Activated T-helper 1 cell treated with Interleukin-2 at 50 U/mL for 16 hours (primary cell): ENCODE data around the gene GRAMD2A.

Experiments used
- DNase-seq: peaks from one replicate; pipeline ENCODE4 v3.0.0-alpha.2; 2020; ENCODE audit warnings: low read depth

The GRAMD2A gene

DNA sequence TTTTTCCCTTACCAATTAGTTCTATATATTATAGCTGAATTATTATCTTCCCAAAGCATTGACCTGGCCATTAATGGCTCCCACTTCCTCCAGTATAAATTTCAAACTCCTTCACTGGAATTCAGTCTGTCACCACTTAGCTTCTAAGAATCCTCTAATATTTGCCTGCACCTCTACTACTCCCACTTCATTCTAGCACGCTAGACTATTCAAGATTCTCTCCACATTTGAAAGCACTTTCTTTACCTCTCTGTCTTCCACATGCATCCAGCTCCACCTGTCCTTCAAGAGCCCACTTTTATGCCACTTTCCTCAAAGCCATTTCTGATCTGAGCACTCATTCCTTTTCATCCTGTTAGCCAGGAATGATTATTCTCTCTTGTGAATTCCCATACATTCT, 64.4 kb downstream of the GRAMD2A start:
- DNase-seq = no peak

DNA sequence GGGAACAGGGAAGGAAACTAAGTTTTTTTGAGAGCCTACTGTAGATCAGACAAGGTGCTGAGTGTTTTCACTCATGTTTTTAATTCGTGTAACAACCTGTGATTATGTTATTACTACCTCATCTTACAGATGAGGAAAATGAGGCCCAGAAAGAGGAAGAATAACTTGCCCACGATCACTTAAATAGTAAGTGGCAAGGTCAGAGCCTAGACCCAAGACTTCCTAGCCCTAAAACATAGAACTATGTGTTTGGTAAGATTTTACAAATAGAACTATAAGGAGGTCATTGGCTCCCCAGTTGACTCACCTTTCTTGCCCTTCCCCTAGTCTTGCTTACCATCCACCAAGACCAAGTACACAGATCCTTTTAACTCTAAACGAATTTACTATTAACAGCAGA, 65.7 kb downstream of the GRAMD2A start:
- no peak for DNase-seq

DNA sequence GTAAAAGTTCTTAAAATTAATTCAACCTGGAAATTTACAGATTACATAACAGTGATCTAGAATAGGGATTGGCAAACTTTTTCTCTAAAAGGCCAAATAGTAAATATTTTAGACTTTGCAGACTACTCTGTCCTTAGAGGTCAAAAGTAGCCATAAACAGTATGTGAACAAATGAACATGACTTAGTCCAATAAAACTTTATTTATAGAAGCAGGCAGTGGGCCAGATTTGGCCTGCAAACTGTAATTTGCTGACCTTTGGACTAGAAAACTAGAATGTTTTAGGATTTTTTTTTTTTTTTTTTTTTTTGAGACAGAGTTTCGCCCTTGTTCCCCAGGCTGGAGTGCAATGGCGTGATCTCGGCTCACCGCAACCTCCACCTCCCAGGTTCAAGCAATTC, 67.3 kb downstream of the GRAMD2A start:
- DNase-seq = no peak

DNA sequence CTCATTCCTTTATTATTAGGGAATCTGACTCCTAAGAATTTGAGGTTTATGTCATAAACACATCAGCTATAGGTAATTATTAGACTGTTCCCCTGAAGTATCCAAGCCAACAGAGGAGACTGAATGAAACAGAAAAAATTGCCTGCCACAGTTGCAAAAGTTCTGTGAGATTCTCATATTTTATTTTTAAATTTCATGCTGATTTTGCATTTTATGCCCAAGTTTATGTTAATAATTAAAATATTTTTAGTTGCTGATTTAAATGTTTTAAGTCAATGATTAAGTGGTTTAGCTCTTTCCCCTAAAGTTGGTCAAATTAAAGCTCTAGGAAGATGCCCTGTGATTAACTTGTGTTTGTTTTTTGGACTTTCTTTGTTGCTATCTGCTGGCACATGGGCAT, 69.2 kb downstream of the GRAMD2A start:
- DNase-seq = no peak

DNA sequence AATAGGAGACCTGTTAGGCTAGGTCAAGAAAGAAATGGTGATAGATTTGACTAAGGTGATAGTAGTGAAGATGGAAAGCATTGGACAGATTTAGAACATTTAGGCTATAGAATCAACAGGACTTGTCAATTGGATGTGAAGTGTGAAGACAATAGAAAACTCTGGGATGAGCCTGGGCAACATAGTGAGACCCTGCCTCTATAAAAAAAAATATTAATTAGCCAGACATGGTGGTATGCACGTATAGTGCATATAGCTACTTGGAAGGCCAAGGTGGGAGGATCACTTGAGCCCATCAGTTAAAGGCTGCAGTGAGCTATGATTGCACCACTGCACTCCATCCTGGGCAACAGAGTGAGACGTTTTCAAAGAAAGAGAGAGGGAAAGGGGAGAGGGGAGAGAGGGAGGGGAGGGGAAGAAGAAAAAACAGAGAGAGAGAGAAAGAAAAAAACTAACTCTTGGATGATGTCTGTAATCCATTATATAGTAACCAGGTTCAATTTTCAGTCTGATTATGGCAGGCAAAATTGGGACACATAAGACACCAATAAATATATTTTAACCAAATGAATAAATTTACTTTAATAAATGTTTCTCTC, 69.8 kb downstream of the GRAMD2A start:
- DNase-seq = no peak

DNA sequence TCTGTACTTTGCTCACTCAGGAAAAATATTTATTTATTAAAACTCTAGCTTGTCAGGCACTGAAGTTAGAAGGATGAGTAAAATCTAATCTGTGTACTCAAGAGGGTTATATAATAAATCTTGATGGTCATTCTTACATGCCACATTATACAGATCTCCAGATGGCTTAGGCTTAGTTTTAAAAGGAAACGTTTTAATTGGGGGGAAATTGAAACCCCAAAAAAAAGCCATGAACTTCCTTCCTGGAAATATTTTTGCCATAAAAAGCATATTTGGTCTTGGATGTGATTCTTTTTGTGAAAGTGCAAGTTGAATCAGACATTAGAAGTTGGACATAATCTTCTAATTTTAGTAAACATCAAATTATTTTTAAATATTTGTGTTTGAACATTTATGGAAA, 73.4 kb downstream of the GRAMD2A start:
- DNase-seq = no peak

DNA sequence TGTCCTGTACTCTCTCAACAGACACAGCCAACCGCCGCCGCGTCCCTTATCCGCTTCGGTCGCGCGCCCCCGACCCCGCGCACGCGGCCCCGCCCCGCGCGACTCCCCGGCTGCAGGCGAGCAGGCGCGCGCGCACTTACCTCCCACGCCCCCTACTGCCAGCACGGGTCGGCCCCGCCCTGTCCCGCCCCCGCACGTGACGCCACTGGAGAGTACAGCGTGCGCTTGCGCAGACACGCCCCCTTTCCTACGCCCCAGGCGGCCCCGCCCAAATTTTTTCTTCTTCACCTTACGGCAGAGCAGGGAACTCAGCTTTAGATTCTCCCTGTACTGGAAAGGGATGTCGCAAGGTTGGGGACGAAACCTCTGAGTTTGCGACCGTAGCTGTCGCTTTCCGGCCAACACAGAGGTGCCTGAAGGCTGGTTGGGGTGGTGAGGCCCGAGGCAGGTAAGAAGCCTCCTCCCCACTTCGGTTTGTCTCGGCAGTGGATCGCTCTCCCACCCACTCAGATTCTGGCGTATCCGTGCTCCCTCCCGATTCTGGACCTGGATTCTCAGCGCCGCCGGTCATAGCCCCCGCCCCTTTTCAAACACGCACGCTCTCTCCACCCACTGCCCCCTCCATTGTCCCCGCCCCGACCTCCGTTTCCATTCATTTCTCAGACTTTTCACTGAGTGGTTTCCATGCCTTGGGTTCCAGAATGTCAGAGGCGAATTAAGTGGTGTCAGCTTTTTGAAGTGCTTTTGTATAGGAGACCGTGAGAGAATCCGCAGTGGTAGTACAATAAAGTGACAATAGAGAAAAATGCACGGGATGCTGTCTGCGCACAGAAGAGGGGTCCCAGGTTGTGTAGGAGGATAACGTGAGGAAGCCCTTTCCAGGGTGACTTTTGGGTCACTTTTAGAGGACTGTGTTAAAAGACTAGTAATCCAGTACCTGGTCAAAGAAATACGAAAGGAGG, 79.3 kb downstream of the GRAMD2A start, which contains the start of the genes MYO9A and SENP8:
Gene MYO9A (minus strand): TSS at position 134 of the 962 bp plus-strand sequence. CDS start 71,587 bp downstream, outside the sequence.
Gene SENP8 (plus strand): TSS at position 387 of the 962 bp plus-strand sequence. CDS start 21,221 bp downstream, outside the sequence.
- DNase-seq = peak; percentile 99

DNA sequence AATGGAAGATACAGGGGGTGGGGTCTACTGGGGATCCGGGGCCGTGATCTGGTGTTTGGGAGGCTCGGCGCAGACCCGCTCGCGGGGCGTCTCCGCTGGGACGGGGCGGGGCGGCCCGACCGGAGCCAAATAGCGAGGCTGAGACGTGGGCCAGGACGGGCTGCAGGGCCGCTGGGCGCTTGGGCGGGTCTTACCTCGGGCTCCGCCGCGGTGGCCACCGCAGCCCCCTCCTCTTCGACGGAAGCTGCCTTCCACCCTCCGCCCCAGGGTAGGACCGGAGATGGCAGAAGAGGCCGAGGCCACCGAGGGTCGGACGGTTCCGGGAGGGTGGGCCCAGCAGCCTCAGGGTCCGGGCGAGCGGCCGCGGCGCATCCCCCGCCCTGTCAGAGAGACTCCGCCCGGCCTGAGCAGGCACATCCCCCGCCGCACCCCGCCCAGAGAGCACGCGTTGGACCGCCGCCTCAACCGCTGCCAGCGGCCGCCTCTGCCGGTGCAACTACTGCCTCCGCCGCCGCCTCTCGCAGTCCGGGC, 80.0 kb downstream of the GRAMD2A start:
- peak; percentile 40 for DNase-seq

DNA sequence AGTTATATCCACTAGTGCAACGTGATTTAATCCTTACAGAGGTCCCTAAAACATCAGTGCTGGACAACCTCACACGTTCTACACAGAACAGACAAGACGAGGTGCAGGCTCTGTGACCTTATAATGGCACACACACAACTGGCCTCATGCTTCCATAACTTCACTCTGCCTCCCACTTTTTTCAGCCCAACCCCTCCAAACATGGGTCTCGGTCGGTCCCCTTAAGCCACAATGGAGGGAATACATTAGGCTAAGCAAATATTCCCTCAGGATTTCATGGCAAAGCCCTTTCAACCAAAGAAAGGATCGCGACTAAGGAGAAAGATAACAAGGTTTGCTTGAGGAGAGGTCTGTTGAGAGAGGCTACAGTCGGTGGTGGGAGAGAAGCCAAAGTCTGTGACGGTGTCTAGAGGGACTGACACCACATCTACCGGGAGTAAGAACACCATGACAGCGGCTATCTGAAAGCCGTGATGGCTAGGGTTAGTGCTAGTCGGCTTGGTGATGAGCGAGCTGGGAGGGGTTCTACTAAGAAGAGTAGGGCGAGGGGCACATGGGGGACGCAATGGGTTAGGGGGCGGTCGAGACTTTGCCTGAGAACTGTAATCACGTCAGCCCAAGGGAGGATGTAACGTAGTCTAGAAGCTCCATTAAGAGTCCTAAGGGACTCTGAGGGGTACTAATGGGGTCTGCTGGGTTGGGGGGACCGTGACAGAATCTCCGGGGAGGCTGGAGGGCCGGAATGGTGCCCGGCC, 80.7 kb downstream of the GRAMD2A start:
- DNase-seq = no peak

DNA sequence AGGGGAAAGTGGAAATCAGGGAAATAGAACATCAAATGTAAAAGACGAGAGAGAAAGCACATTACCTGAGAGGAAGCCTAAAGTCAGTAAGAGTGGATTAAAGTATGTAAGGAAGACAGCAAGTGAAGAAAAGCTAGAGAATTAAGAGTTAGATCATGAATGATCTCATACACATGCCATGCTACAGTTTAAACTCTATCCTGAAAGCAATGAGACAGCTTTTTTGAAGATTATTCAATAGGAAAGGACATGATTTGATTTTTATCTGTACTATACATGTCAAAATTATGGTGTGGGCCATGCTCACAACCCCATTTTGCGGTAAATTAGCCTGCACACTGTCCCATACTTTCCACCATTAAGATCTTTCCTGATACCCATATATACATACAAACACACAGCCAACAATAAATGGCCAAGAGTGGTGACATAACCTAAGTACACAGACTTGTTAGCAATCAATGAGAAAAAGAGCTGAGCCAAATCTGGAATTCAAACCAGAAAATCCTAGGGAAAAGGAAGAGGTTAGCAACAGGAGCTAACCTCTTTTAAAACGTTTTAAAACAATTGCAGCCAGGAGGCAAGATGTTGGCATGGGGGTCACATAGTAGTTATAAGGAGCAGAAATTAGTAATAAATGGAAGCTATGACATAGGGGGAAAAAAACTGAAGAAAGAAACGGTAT, 84.1 kb downstream of the GRAMD2A start:
- no peak for DNase-seq

DNA sequence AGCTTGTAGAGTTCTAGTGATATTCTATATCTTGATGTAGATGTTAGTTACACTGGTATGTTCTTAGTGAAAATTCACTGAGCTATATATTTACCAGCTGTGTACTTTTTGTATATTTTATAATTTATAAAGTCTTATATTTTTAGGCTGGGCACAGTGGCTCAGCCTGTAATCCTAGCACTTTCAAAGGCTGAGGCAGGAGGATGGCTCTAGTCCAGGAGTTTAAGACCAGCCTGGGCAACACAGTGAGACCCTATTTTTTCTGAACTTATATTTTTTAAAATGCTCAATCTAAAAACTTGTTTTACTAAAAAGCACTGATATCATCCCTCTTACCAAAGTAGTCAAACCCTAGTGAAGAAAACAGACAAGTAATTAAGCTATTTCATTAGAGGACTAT, 84.8 kb downstream of the GRAMD2A start:
- no peak for DNase-seq

DNA sequence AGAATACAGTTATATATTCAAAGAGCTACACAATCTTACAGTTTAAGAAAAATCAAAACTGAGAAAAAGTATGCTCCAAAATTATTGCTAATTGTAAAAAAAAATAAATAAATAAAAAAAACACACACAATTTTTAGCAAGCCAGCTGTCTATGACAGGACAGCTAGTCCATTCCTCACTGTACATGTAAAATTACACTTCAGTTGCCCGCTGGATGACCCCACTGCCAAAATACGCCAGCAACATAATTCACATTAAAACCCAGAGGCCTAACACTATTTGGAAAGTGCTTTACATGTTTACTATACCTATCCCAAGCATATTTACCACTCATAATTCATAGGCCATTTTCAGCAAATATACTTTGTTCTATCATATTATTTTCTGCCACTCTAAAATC, 85.5 kb downstream of the GRAMD2A start:
- no peak for DNase-seq

DNA sequence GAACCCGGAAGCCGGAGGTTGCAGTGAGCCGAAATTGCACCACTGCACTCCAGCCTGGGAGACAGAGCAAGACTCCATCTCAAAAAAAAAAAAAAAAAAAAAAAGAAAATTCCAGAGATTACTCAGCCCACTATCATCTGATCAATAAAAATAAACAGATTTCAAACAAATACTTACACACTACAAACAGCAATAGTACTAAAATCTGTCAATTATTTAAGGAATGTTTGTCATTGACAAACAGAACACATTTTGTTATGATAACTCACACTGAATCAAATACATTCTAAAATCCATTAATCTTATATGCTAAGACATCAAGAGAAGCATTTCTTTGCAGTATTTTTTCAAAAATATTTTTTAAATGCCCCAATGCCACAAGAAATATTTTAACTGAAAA, 87.2 kb downstream of the GRAMD2A start:
- no peak for DNase-seq
